GM12872 (cell line): ENCODE results near the gene CSMD2.

Source experiments
- TF ChIP-seq, protein P1 (sequence below): IDR thresholded peaks from 3 replicates; pipeline ENCODE4 v1.5.1; 2011; ENCODE audit warnings: low read depth, mild to moderate bottlenecking, low read length, moderate library complexity; ENCODE audit not compliant: insufficient read depth

Gene CSMD2

GRCh38 chr1:33626801-33627200 lies 538.2 kb downstream of the CSMD2 start:
- TF ChIP-seq, protein P1, sequence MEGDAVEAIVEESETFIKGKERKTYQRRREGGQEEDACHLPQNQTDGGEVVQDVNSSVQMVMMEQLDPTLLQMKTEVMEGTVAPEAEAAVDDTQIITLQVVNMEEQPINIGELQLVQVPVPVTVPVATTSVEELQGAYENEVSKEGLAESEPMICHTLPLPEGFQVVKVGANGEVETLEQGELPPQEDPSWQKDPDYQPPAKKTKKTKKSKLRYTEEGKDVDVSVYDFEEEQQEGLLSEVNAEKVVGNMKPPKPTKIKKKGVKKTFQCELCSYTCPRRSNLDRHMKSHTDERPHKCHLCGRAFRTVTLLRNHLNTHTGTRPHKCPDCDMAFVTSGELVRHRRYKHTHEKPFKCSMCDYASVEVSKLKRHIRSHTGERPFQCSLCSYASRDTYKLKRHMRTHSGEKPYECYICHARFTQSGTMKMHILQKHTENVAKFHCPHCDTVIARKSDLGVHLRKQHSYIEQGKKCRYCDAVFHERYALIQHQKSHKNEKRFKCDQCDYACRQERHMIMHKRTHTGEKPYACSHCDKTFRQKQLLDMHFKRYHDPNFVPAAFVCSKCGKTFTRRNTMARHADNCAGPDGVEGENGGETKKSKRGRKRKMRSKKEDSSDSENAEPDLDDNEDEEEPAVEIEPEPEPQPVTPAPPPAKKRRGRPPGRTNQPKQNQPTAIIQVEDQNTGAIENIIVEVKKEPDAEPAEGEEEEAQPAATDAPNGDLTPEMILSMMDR: no peak

GRCh38 chr1:33624991-33625870 lies 539.8 kb downstream of the CSMD2 start:
- TF ChIP-seq, protein P1: peak; percentile 74

DNA sequence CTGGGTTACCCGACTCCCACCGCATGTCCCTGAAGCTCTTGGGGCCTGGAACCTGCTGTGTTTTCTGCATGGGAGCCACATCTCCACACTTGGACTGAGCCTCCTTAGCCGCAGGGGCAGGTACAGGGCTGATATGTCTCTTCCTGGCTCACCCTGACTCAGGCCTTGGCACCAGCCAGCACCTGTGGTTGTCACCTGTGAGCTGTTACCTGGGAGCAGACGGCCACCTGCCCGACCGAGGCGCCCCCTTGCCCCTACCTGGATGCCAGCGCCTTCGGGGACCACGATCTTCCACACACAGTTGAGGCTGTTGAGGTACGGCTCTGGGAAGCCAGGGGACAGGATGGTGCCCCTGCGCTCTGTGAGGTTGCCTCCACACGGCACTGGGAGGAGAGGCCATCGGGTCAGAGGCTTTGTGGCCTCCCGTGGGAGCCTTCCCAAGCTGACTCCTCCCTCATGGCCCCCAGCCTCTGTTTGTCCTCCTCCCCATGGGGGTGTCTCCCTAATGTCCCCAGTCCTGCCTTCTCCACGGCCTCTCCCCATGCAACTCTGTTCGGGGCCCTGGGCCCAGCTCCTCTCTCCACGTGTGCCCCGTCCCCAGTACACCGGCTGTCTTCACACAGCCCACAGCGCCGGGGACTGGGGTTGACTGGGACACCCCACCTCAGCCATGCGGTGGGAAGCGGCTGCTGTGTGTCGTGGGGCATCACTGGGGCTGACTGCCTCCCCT lies 540.6 kb downstream of the CSMD2 start:
- TF ChIP-seq, protein P1: no peak

GRCh38 chr1:33623811-33624210 lies 541.2 kb downstream of the CSMD2 start:
- TF ChIP-seq, protein P1: no peak

- TF ChIP-seq, protein P1: no peak
Measured at GRCh38 chr1:33622757-33623156, 542.3 kb downstream of the CSMD2 start.

GRCh38 chr1:33618636-33619035 lies 546.4 kb downstream of the CSMD2 start:
- TF ChIP-seq, protein P1: no peak

GRCh38 chr1:33617451-33617850 lies 547.6 kb downstream of the CSMD2 start:
- TF ChIP-seq, protein P1: no peak
